SK-N-MC (cell line): Measurements from ENCODE around the gene PCDHB8.
"Not testable (repeated sequence)": the region's sequence is repeated elsewhere in the genome, so short reads cannot be mapped to it uniquely, and the experiment has no call there.

Experiments used
- DNase-seq: peaks from one replicate; pipeline ENCODE4 v3.0.0-alpha.2; 2011; ENCODE audit warnings: low read depth, low spot score
- H3K27ac ChIP-seq: fragments of 200-600 bp; sonication (generic); 2 replicates; pipeline ENCODE4 v1.5.1; 2016; ENCODE audit warnings: mixed run types
- H3K36me3 ChIP-seq: fragments of 200-600 bp; sonication (generic); 2 replicates; pipeline ENCODE4 v1.6.1; 2017; ENCODE audit warnings: antibody characterized with exemption, low read length, mixed read lengths; ENCODE audit not compliant: insufficient read depth
- H3K4me3 ChIP-seq: fragments of 200-600 bp; sonication (generic); 2 replicates; pipeline ENCODE4 v1.5.1; 2016
- H3K9ac ChIP-seq: fragments of 200-600 bp; sonication (generic); 2 replicates; pipeline ENCODE4 v1.8.0; 2017; ENCODE audit warnings: mixed run types, mixed read lengths; ENCODE audit not compliant: insufficient read length
- H3K9me3 ChIP-seq: fragments of 200-600 bp; sonication (generic); 2 replicates; pipeline ENCODE4 v1.6.1; 2017; ENCODE audit warnings: low read depth, mild to moderate bottlenecking, antibody characterized with exemption, low read length, moderate library complexity, mixed read lengths
- EZH2 ChIP-seq: fragments of 200-600 bp; sonication (generic); IDR thresholded peaks from one replicate; pipeline ENCODE4 v1.6.1; 2017; ENCODE audit warnings: antibody characterized with exemption
- FOXP2 ChIP-seq: optimal IDR thresholded peaks from 2 replicates; pipeline ENCODE3; 2011; ENCODE audit warnings: mild to moderate bottlenecking, moderate library complexity; ENCODE audit not compliant: insufficient read depth; ENCODE audit errors: extremely low read length, control extremely low read depth
- POLR2AphosphoS5 ChIP-seq: IDR thresholded peaks from 2 replicates; pipeline ENCODE4 v1.6.1; 2012; ENCODE audit warnings: mild to moderate bottlenecking, low read depth, low read length, borderline replicate concordance

Gene PCDHB8

GRCh38 chr5:141223112-141223783 is 45.7 kb downstream of the PCDHB8 start, which contains the start of gene PCDHB14:
Gene PCDHB14, plus strand, starts transcription at chr5:141223343. Its CDS starts 163 bp downstream, at chr5:141223506.
- H3K4me3 ChIP-seq: peak within 1 kb of the TSS; percentile 77
- H3K9me3 ChIP-seq: peaks cover 5% of the 10 kb centered on the region; the same call in 1 of the 2 replicates
- peak; percentile 26; the same call in 1 of the 2 replicates for TF ChIP-seq POLR2AphosphoS5
- TF ChIP-seq FOXP2: no peak
- TF ChIP-seq EZH2: no peak
- H3K36me3 ChIP-seq: no peaks in the 10 kb centered on the region
- H3K9ac ChIP-seq: peak within 1 kb of the TSS; percentile 56
- DNase-seq: peak; percentile 90
- peak within 1 kb of the TSS; percentile 44; the same call in 1 of the 2 replicates for H3K27ac ChIP-seq

GRCh38 chr5:141224844-141225243 is 47.3 kb downstream of the PCDHB8 start:
- H3K4me3 ChIP-seq, H3K27ac ChIP-seq, DNase-seq, H3K36me3 ChIP-seq, H3K9me3 ChIP-seq, H3K9ac ChIP-seq: not testable (repeated sequence)

DNA sequence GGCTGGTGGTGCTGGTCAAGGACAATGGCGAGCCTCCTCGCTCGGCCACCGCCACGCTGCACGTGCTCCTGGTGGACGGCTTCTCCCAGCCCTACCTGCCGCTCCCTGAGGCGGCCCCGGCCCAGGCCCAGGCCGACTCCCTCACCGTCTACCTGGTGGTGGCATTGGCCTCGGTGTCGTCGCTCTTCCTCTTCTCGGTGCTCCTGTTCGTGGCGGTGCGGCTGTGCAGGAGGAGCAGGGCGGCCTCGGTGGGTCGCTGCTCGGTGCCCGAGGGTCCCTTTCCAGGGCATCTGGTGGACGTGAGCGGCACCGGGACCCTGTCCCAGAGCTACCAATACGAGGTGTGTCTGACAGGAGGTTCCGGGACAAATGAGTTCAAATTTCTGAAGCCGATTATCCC is 47.8 kb downstream of the PCDHB8 start:
- H3K9me3 ChIP-seq, H3K27ac ChIP-seq, DNase-seq, H3K4me3 ChIP-seq, H3K36me3 ChIP-seq, H3K9ac ChIP-seq: not testable (repeated sequence)
